ENCODE data around the gene SP6. TPM values are rescaled to one million over a fixed set of nuclear protein-coding genes. Genes with fewer than 3 reads are reported as not detected.

The SP6 gene
- total and polyA plus RNA-seq, 2 of the 4 experiments (the other 2 are of a cell fraction), result under 0.01 to 0.31 TPM

DNA sequence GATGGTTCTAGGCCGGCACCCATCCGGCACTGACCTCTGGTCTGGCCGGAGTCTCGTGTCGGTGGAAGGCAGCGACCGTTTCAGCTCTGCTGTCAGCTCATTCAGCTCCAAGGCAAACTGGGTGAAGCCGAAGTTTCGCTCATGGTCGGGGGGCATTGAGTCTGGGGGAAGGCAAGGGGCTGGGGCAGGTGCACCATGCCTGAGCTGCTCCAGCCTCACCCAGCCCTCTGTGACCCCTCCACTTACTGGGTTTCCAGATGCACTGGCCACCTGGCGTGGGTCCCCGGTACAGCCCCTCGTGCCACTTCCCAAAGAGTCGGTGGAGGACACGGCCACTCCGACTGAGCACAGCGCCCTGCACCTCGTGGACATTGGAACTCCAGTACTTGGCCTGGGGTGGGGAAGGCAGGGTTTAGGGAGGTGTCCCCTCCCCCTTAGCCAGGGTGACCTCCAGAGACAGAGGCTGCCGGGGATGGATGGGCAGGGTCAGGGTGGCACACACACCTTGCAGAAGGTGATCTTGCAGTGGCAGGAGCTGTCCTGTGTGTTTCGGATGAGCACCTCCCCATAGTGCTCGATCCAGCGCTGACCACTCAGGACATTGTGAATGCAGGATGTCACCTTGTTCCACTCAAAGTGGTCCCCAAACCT is 42.0 kb downstream of the SP6 start:
- Histone ChIP-seq H2BK20ac (ENCODE audit: low read depth, low read length) (no peak overlapping the region), H4K5ac (ENCODE audit: low read depth, low read length) (no peak overlapping the region), H3K4me3 (ENCODE audit: insufficient read depth, low read depth, low read length) (no peak overlapping the region), H4K20me1 (ENCODE audit: insufficient read depth, low read length) (peaks cover 37% of the 10 kb centered on the region), H3K36me3 (ENCODE audit: control insufficient read depth, insufficient read depth, low read length) (peaks cover 44% of the 10 kb centered on the region), H2BK5ac (ENCODE audit: low read depth, low read length, poor library complexity, severe bottlenecking) (no peak overlapping the region), H3K23ac (ENCODE audit: low read depth, low read length) (no peak overlapping the region), H2AFZ (replicated peaks; ENCODE audit: low read length, poor library complexity) (no peak overlapping the region), H3K4ac (ENCODE audit: low read depth, low read length) (no peak overlapping the region), H3K4me1 (ENCODE audit: control insufficient read depth, insufficient read depth, low read length) (peaks cover 3% of the 10 kb centered on the region; the same call in 1 of the 2 replicates), H4K91ac (ENCODE audit: insufficient read depth, low read depth, low read length) (no peak overlapping the region), H3K27ac (ENCODE audit: insufficient read depth, low read length) (no peak overlapping the region), H3K4me2 (ENCODE audit: low read depth, low read length) (no peak overlapping the region), H3K27me3 (ENCODE audit: control insufficient read depth, insufficient read depth, low read length) (peaks cover 8% of the 10 kb centered on the region), H2AK9ac (replicated peaks; ENCODE audit: low read depth, low read length, poor library complexity) (no peak overlapping the region), H2BK15ac (ENCODE audit: low read depth, low read length) (no peak overlapping the region), H3K18ac (ENCODE audit: low read depth, low read length) (no peak overlapping the region), H3K9me3 (ENCODE audit: control insufficient read depth, insufficient read depth, low read length) (no peaks in the 10 kb centered on the region), H4K8ac (ENCODE audit: low read depth in 2 of 2, low read length in 2 of 2) (no peak overlapping the region), H3K14ac (replicated peaks; ENCODE audit: low read depth, low read length) (no peak overlapping the region), H3K9me1 (ENCODE audit: insufficient read depth, low read length) (0 out of 2 replicates have a peak, but pooled peaks cover 2% of the 10 kb centered on the region), H3K56ac (ENCODE audit: extremely low read depth, insufficient read depth, low read length) (no peak overlapping the region), H2BK120ac (ENCODE audit: low read depth, low read length) (no peak overlapping the region), H3K9ac (ENCODE audit: low read depth, low read length) (no peak overlapping the region), H2AK5ac (ENCODE audit: low read depth, low read length) (no peak overlapping the region), H3K79me1 (ENCODE audit: low read depth in 1 of 2, low read length in 2 of 2) (no peaks in the 10 kb centered on the region)
- in situ Hi-C loops (cut with MboI; ENCODE audit: low sequenced_read_pairs) (no loop called here), intact Hi-C loops (cut with micrococcal nuclease) (no loop called here), dilution Hi-C loops (cut with HindIII; ENCODE audit: low sequenced_read_pairs, unreplicated experiment) (no loop called here)
- ATAC-seq (ENCODE audit: low read depth) (no peak), DNase-seq (no peak)
- BruUV-seq (replicated peaks), result no TSS peak
- POLR2A ChIA-PET (ENCODE audit: unreplicated experiment), result no interaction called here
- CTCF ChIA-PET, result no interaction called here
- TF ChIP-seq MAFK (IDR thresholded peaks at IDR 0.05; ENCODE audit: low read depth, low read length) (no peak), MXI1 (IDR thresholded peaks at IDR 0.05; ENCODE audit: borderline replicate concordance, low read depth, low read length) (no peak), RFX5 (IDR thresholded peaks at IDR 0.05; ENCODE audit: low read depth, low read length) (no peak), ELK1 (IDR thresholded peaks at IDR 0.05; ENCODE audit: borderline replicate concordance, low read depth, low read length) (no peak), NFE2L2 (IDR thresholded peaks at IDR 0.05; ENCODE audit: low read depth, low read length) (no peak), CHD1 (IDR thresholded peaks at IDR 0.05; ENCODE audit: low read depth, low read length) (no peak), USF2 (IDR thresholded peaks at IDR 0.05; ENCODE audit: low read depth, low read length) (no peak), MAZ (IDR thresholded peaks at IDR 0.05; ENCODE audit: borderline replicate concordance, low read depth, low read length) (no peak), SMC3 (IDR thresholded peaks at IDR 0.05; ENCODE audit: low read depth, low read length) (no peak), CEBPB (IDR thresholded peaks at IDR 0.05; ENCODE audit: low read depth, low read length) (no peak)
- WGBS, 2 experiments (ENCODE audit: extremely low coverage in 2 of 2, insufficient read length in 1 of 2), result 96% methylated on average over 7 of the region's 22 CpGs; no CpG with 5 or more reads in 1 of the 2 experiments
